Head of caudate nucleus (tissue), 42 donors: ENCODE results near the gene KLHL33.

Source experiments
- DNase-seq, 42 donors: peaks; one replicate each; pipeline versions ENCODE4 v3.0.0 to v3.0.0-alpha.2; 2020 to 2021; ENCODE audit warnings: mixed read lengths in 7 of 42
- intact Hi-C: fragments of 100-400 bp; cut with DNase I; formaldehyde crosslinking; loops from one replicate; pipeline ENCODE4 v1.15.0; 2022

The KLHL33 gene

DNA sequence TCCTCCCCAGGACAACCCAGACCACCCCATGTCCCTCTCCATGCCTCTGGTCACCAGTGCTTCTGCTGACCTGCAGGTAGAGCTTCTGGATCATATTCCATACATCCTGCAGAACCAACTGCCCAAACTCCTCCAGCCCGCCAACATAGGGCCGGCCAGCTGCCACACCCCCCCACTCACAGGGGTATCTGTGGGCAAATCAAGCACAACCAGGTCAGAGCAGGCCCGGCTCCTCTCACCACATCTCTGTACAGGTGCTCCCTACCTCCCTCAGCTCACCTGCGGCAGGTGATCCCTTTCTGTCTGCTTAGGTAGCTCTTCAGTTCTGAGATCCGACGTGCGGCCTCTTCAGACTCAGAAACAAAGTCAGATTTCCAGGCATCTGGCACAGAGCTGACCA lies 51.6 kb downstream of the KLHL33 start:
- intact Hi-C loops = no loop called here
- DNase-seq = no peak

DNA sequence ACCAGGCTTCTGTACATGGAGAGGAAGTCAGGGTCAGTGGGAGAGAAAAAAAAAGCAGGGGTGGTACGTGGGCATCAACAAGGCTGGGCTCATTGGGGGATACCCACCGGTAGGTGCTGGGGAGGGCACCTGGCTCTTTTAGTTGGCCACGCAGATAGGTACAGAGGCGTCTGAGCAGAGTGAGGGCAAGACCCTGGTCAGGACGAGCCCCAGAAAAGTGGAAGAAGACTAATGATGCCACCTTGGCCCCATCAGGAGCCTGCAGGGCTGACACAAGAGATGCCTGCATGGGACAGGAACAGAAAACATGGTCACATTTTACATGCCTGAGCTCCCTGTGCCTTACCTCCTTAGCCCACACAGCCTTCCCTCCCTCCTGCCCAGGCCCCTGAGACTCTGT lies 52.3 kb downstream of the KLHL33 start:
- DNase-seq = no peak
- intact Hi-C loops = no loop called here

GRCh38 chr14:20383032-20383431 lies 52.9 kb downstream of the KLHL33 start:
- intact Hi-C loops = no loop called here
- no peak for DNase-seq

DNA sequence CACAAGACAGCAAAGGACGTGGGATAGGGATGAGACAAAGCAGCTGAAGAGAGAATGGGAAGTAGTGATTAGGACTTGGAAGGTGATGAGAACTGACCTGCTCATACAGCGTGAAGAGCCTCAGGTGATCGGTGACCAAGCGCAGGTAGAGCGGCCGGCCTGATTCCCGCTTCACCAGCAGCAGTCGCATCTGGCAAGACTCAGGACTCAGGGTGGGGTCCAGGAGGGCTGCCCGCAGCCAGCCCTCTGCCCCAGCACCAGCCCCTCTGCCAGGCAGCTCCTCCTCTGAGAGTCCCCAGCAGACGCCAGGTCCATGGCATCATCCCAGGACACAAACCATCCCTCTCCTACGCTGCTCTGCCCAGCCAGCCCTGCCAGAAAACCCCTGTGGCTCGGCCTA lies 53.4 kb downstream of the KLHL33 start:
- DNase-seq = no peak
- intact Hi-C loops = no loop called here

DNA sequence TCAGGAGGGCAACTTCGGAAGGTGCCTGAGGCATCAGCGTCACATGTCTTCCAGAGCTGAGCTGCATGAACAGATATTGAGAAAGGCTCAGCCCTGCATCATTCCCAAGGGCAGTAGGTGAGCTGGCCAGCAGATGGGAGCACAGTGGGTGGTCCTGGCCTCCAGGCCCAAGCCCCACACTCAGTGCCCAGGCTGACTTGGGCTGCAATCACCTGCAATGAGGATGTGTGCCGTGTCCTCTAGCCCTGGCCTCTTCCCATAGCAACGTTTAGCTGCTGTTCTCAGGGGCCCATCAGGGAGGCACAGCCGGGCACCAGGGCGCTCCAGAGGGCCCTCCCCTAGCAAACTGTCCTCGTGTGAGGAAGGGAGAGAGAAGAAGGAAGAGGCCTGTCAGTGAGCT lies 54.6 kb downstream of the KLHL33 start:
- DNase-seq = no peak
- intact Hi-C loops = no loop called here

- DNase-seq = no peak
- intact Hi-C loops = no loop called here
These were observed 55.3 kb downstream of the KLHL33 start for GRCh38 chr14:20380681-20381080.

DNA sequence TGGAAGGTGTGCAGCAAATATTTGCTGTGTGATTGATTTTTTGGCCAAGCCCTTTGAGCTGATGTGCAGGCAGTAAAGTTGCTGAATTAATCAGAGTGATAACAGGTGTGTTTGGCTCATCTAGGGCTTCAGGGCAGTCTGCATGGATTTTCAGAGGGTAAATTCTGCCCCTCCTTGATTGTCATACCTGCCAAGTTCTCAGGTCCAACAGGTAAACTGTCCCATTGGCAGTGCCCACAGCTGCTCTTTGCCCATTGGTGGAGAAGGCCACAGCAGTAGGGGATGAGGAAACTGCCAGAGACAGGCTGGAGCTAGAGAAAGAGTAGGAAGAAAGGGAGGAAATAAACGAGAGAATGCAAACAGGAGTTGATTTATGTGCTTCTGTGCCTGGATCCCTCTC lies 56.2 kb downstream of the KLHL33 start:
- no peak for DNase-seq
- intact Hi-C loops = no loop called here

- intact Hi-C loops = no loop called here
- no peak for DNase-seq
These were observed 58.8 kb downstream of the KLHL33 start for GRCh38 chr14:20377171-20377570.

- DNase-seq = no peak
These were observed 59.8 kb downstream of the KLHL33 start for GRCh38 chr14:20376071-20376588.

More at GRCh38 chr14:20376071-20376588, 59.8 kb downstream of the KLHL33 start:
- intact Hi-C loops = no loop called here
